ENCODE results near the gene TDRD7.
A peak's percentile ranks its signal among the peaks of the same experiment; 100 is the strongest.

Gene TDRD7, protein sequence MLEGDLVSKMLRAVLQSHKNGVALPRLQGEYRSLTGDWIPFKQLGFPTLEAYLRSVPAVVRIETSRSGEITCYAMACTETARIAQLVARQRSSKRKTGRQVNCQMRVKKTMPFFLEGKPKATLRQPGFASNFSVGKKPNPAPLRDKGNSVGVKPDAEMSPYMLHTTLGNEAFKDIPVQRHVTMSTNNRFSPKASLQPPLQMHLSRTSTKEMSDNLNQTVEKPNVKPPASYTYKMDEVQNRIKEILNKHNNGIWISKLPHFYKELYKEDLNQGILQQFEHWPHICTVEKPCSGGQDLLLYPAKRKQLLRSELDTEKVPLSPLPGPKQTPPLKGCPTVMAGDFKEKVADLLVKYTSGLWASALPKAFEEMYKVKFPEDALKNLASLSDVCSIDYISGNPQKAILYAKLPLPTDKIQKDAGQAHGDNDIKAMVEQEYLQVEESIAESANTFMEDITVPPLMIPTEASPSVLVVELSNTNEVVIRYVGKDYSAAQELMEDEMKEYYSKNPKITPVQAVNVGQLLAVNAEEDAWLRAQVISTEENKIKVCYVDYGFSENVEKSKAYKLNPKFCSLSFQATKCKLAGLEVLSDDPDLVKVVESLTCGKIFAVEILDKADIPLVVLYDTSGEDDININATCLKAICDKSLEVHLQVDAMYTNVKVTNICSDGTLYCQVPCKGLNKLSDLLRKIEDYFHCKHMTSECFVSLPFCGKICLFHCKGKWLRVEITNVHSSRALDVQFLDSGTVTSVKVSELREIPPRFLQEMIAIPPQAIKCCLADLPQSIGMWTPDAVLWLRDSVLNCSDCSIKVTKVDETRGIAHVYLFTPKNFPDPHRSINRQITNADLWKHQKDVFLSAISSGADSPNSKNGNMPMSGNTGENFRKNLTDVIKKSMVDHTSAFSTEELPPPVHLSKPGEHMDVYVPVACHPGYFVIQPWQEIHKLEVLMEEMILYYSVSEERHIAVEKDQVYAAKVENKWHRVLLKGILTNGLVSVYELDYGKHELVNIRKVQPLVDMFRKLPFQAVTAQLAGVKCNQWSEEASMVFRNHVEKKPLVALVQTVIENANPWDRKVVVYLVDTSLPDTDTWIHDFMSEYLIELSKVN

DNA sequence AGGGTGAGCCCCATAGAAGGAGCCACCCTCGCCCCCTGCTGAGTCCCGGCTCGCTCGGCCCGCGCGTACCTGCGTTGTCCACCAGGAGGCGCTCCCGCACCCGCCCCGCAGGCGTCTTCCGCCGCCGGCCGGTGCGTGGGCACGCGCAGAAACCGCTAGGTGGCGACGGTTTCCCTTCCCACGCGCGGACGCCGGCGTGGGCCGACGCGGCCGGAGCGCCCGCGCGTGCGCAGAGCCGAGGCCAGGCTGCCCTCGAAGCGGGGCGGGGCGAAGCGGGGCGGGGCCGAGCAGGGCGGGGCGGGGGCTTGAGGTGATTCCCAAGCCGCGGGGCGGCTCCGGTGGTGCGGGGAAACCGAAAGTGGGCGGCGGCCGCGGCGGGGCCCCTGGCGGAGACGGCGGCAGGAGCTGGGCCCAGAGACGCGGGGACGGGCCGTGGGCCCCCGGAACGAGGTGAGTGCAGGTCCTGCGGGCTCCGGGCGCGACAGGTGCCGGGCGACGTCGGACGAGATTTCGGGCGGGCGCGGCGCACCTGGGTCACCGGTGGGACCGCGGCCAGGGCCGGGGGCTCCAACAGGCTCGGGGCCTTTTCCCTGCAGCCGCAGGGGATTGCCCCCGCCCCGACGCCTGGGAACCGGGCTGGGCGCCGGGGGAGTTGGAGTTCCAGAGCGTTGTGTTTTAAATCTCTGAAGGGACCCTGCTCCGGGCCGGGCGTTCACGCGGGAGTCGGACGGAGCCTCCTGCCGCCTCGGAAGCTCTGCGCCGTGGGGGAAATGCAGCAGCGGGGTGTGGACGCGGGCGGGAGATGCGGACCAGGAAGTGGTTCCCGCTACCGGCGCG is at the start of gene TDRD7:
TSS of gene TDRD7 (plus strand) at position 308 of the 837 bp plus-strand sequence. CDS start 16,370 bp downstream, outside the sequence.
- ChIA-PET CTCF (interaction anchor here (0.6 to 1.0 kb wide), 3 partner anchors 91 to 474 kb away, joined by 3 to 7 read pairs (median 4); no protein-coding TSS in a partner anchor), POLR2A (interaction anchor here (1.2 kb wide), 1 partner anchor 221 kb away, joined by 5 read pairs; the partner anchor contains the start of genes NCBP1 and TSTD2)
- DNase-seq (ENCODE audit: extremely low spot score) = peak; percentile 96
- TF ChIP-seq SUZ12 (IDR thresholded peaks at IDR 0.05) (no peak), FOXK2 (IDR thresholded peaks at IDR 0.05) (no peak), CTBP1 (IDR thresholded peaks at IDR 0.05; ENCODE audit: borderline replicate concordance) (no peak), SP1 (IDR thresholded peaks at IDR 0.05) (no peak), BHLHE40 (IDR thresholded peaks at IDR 0.05; ENCODE audit: borderline replicate concordance) (no peak), ELF4 (IDR thresholded peaks at IDR 0.05) (no peak), TARDBP (IDR thresholded peaks at IDR 0.05) (peak; percentile 99), NFRKB (IDR thresholded peaks at IDR 0.05) (no peak), L3MBTL2 (conservative IDR thresholded peaks at IDR 0.05) (peak; percentile 38; the same call in 1 of the 2 replicates), ARNT (IDR thresholded peaks at IDR 0.05) (peak; percentile 65; the same call in 1 of the 2 replicates), ZNF384 (IDR thresholded peaks at IDR 0.05) (no peak), FOXA1 (IDR thresholded peaks at IDR 0.05) (no peak), LEF1 (IDR thresholded peaks at IDR 0.05; ENCODE audit: borderline replicate concordance) (peak; percentile 90), FOXM1 (IDR thresholded peaks at IDR 0.05; ENCODE audit: borderline replicate concordance) (no peak), HDGF (IDR thresholded peaks at IDR 0.05; ENCODE audit: borderline replicate concordance) (no peak)
- TF ChIP-seq, protein P1, sequence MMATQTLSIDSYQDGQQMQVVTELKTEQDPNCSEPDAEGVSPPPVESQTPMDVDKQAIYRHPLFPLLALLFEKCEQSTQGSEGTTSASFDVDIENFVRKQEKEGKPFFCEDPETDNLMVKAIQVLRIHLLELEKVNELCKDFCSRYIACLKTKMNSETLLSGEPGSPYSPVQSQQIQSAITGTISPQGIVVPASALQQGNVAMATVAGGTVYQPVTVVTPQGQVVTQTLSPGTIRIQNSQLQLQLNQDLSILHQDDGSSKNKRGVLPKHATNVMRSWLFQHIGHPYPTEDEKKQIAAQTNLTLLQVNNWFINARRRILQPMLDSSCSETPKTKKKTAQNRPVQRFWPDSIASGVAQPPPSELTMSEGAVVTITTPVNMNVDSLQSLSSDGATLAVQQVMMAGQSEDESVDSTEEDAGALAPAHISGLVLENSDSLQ (IDR thresholded peaks at IDR 0.05) = no peak

DNA sequence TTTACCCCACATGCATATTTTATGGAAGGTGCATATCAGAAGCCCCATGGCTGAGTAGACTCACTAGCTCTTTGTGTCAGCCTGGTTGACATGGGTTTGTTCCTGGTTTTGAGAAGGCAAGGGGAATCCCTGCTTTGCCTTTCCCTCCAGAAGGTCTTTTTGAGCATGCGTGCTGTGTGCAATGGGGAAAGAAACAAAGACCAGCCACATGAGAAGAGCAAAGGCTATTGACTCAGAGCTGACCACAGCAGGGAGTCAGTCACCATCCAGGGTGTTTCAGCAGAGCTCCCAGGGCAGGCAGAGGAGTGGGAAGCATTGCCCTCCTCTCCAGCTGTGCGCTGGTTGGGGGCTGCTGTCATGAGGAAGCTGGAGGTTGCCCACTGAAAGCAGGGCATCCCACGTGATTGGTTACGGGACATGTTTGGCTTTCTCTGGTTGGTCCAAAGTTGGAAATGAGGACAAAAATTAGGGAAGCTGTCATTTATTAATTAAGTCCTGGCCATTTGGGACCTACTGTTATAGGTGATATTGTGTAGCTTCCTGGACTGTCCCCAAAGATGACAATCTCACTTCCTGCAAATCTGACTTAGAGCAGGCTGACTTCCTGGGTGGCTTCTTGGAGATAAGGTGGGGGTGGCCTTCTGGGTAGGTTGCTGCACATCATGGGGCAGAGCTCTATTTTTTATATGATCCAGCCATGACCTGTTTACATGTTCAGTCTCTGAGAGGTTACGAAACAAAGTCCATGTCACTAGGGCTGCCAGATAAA is 48.9 kb upstream of the TDRD7 start:
- TF ChIP-seq CTBP1 (IDR thresholded peaks at IDR 0.05; ENCODE audit: borderline replicate concordance) = no peak
- no peak for TF ChIP-seq ZNF384 (IDR thresholded peaks at IDR 0.05)
- no peak for TF ChIP-seq ELF4 (IDR thresholded peaks at IDR 0.05)
- TF ChIP-seq BHLHE40 (IDR thresholded peaks at IDR 0.05; ENCODE audit: borderline replicate concordance) = no peak
- TF ChIP-seq SUZ12 (IDR thresholded peaks at IDR 0.05) = no peak
- no peak for TF ChIP-seq HDGF (IDR thresholded peaks at IDR 0.05; ENCODE audit: borderline replicate concordance)
- TF ChIP-seq FOXA1 (IDR thresholded peaks at IDR 0.05) = no peak
- no peak for TF ChIP-seq TARDBP (IDR thresholded peaks at IDR 0.05)
- TF ChIP-seq FOXM1 (IDR thresholded peaks at IDR 0.05; ENCODE audit: borderline replicate concordance) = no peak
- TF ChIP-seq SP1 (IDR thresholded peaks at IDR 0.05) = no peak
- TF ChIP-seq LEF1 (IDR thresholded peaks at IDR 0.05; ENCODE audit: borderline replicate concordance) = no peak
- TF ChIP-seq, protein P1 (IDR thresholded peaks at IDR 0.05) = no peak
- no peak for TF ChIP-seq FOXK2 (IDR thresholded peaks at IDR 0.05)
- TF ChIP-seq L3MBTL2 (conservative IDR thresholded peaks at IDR 0.05) = no peak
- POLR2A ChIA-PET = no interaction called here
- CTCF ChIA-PET = no interaction called here
- no peak for DNase-seq (ENCODE audit: extremely low spot score)

DNA sequence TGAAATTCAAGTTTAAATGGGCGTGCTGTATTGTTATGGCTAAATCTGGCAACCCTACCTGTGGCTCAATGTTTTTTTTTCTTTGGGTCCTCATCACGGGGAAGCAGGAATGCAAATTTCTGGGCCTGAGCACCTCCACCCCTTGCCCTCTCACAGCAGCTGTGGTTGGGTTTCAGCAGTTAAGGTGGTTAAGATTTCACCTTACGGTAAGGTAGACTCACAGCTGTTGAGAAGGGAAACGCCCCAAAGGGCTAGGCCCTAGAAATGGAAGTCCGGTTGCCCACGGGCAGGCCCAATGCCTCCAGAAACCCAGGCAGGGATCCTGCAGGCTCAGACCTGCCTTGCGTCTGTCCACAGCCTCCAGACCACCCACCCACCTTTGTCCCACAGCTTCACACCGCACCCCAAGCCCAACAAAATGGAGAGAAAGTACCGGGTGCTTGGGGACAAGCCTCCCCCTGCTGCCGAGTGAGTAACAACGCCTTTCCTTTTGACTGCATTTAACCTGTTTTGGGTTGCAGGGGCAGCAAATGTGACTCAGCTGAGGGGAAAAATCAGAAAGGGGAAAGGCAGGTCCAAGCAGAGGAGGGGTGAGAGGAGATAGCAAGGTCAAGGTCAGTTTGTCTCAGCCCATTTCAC is 48.1 kb upstream of the TDRD7 start:
- ChIA-PET POLR2A (no interaction called here), CTCF (no interaction called here)
- DNase-seq (ENCODE audit: extremely low spot score) = no peak
- TF ChIP-seq LEF1 (IDR thresholded peaks at IDR 0.05; ENCODE audit: borderline replicate concordance) (no peak), NFRKB (IDR thresholded peaks at IDR 0.05) (no peak), ARNT (IDR thresholded peaks at IDR 0.05) (no peak), SUZ12 (IDR thresholded peaks at IDR 0.05) (no peak), ELF4 (IDR thresholded peaks at IDR 0.05) (no peak), FOXM1 (IDR thresholded peaks at IDR 0.05; ENCODE audit: borderline replicate concordance) (no peak), CTBP1 (IDR thresholded peaks at IDR 0.05; ENCODE audit: borderline replicate concordance) (no peak), SP1 (IDR thresholded peaks at IDR 0.05) (no peak), BHLHE40 (IDR thresholded peaks at IDR 0.05; ENCODE audit: borderline replicate concordance) (no peak), ZNF384 (IDR thresholded peaks at IDR 0.05) (no peak), TARDBP (IDR thresholded peaks at IDR 0.05) (no peak), HDGF (IDR thresholded peaks at IDR 0.05; ENCODE audit: borderline replicate concordance) (no peak), FOXA1 (IDR thresholded peaks at IDR 0.05) (no peak), FOXK2 (IDR thresholded peaks at IDR 0.05) (no peak), L3MBTL2 (conservative IDR thresholded peaks at IDR 0.05) (no peak)
- TF ChIP-seq, protein P1 (IDR thresholded peaks at IDR 0.05) = no peak
